Measurements from ENCODE around the gene CEP170B. TPM values are rescaled to one million over a fixed set of nuclear protein-coding genes. Genes with fewer than 3 reads are reported as not detected.

The CEP170B gene
- polyA plus RNA-seq, 2 of the 4 experiments (the other 2 are of a cell fraction), result 4.5 to 13.5 TPM

GRCh38 chr14:104819361-104819781, 45.7 kb upstream of the CEP170B start:
- no peak overlapping the region for H3K27ac ChIP-seq
- POLR2A ChIA-PET, result no interaction called here
- 86% methylated on average over 12 of the region's 12 CpGs for WGBS (ENCODE audit: missing lambda C conversion rate)
- no peak for DNase-seq (ENCODE audit: low read depth in 1 of 2, low spot score in 1 of 2)
- H3K4me1 ChIP-seq, result peaks cover 14% of the 10 kb centered on the region
- TF ChIP-seq RAD21 (conservative IDR thresholded peaks at IDR 0.05 in 1 of 2, IDR thresholded peaks at IDR 0.05 in 1 of 2) (no peak), CEBPB (IDR thresholded peaks at IDR 0.05) (no peak), HOXA7 (CRISPR knock-in tag; IDR thresholded peaks at IDR 0.05) (no peak), POLR2AphosphoS2 (conservative IDR thresholded peaks at IDR 0.05; ENCODE audit: low read length) (no peak), RFX5 (IDR thresholded peaks at IDR 0.05) (no peak), BCL3 (IDR thresholded peaks at IDR 0.05) (no peak), NPAS2 (CRISPR knock-in tag; IDR thresholded peaks at IDR 0.05; ENCODE audit: borderline replicate concordance) (no peak)
- no peak for FAIRE-seq
- no peak overlapping the region for H3K4me2 ChIP-seq
- H3K4me3 ChIP-seq, result no peak overlapping the region
- H3K9me3 ChIP-seq, result no peaks in the 10 kb centered on the region
- no peak for ATAC-seq
- CTCF ChIA-PET, result interaction anchor here (1.1 to 1.3 kb wide), 3 partner anchors 9 to 30 kb away, joined by 3 to 4 read pairs (median 3); partner anchors contain the start of gene ZBTB42

GRCh38 chr14:104820669-104821228, 44.3 kb upstream of the CEP170B start:
- 48% methylated on average over 22 of the region's 22 CpGs for WGBS (ENCODE audit: missing lambda C conversion rate)
- ATAC-seq (peak; percentile 78 to 85), DNase-seq (ENCODE audit: low read depth in 1 of 2, low spot score in 1 of 2) (peak; percentile 75 to 82), FAIRE-seq (no peak)
- CTCF ChIA-PET, result interaction anchor here (0.7 to 2.4 kb wide), 19 partner anchors 10 to 265 kb away, joined by 3 to 7 read pairs (median 4); partner anchors contain the start of genes AKT1 and SIVA1
- TF ChIP-seq ZNF302 (CRISPR knock-in tag; IDR thresholded peaks at IDR 0.05) (no peak), JUNB (IDR thresholded peaks at IDR 0.05) (no peak), RFX5 (IDR thresholded peaks at IDR 0.05) (no peak), CTCF (IDR thresholded peaks at IDR 0.05) (no peak; the same call in 1 of the 3 replicates), PBX3 (IDR thresholded peaks at IDR 0.05) (no peak), ZC3H11A (IDR thresholded peaks at IDR 0.05) (no peak), CBX8 (IDR thresholded peaks at IDR 0.05) (no peak), REST (IDR thresholded peaks at IDR 0.05) (no peak), HES2 (IDR thresholded peaks at IDR 0.05) (no peak), MAFK (IDR thresholded peaks at IDR 0.05; ENCODE audit: partially characterized antibody) (no peak), KDM5A (IDR thresholded peaks at IDR 0.05) (no peak), CBX2 (IDR thresholded peaks at IDR 0.05; ENCODE audit: borderline replicate concordance, low read depth) (no peak), TP53 (CRISPR knock-in tag; IDR thresholded peaks at IDR 0.05) (no peak), RAD21 (conservative IDR thresholded peaks at IDR 0.05 in 1 of 2, IDR thresholded peaks at IDR 0.05 in 1 of 2) (peak in 1 of 2 experiments; percentile 33; a peak in 2 of 5 replicates), SMC3 (IDR thresholded peaks at IDR 0.05) (0 out of 3 replicates have a peak, but pooled peaks have one; percentile 27), MAZ (IDR thresholded peaks at IDR 0.05; ENCODE audit: borderline replicate concordance, low read depth, low read length) (no peak), TFCP2L1 (CRISPR knock-in tag; IDR thresholded peaks at IDR 0.05) (no peak), BCL3 (IDR thresholded peaks at IDR 0.05) (no peak), KDM1A (IDR thresholded peaks at IDR 0.05; ENCODE audit: low read depth) (no peak), MAX (IDR thresholded peaks at IDR 0.05) (peak; percentile 29; the same call in 1 of the 2 replicates), E2F6 (IDR thresholded peaks at IDR 0.05; ENCODE audit: borderline replicate concordance, low read depth) (no peak)
- H3K4me1 ChIP-seq, result peaks cover 12% of the 10 kb centered on the region
- peak overlapping the region in 1 of 2 experiments; percentile 51; a peak in 2 of 6 replicates for H3K27ac ChIP-seq
- H3K4me3 ChIP-seq, result no peak overlapping the region
- POLR2A ChIA-PET, result interaction anchor here (0.6 to 1.0 kb wide), 2 partner anchors 45 to 68 kb away, joined by 3 to 4 read pairs; partner anchors contain the start of gene SIVA1
- no peaks in the 10 kb centered on the region for H3K9me3 ChIP-seq
- peak overlapping the region; percentile 47 for H3K4me2 ChIP-seq
